Ascending aorta (tissue), 2 donors: ENCODE results near the gene DENND4B. TPM values are rescaled to one million over a fixed set of nuclear protein-coding genes. Genes with fewer than 3 reads are reported as not detected.
A peak's percentile ranks its signal among the peaks of the same experiment; 100 is the strongest.
"Not testable (repeated sequence)": the region's sequence is repeated elsewhere in the genome, so short reads cannot be mapped to it uniquely, and the experiment has no call there.

Experiments
- DNase-seq, 2 donors: peaks; one replicate each; pipeline ENCODE4 v3.0.0-alpha.2; 2019; ENCODE audit warnings: low spot score in 2 of 2
- H3K27ac ChIP-seq, 2 donors: fragments of 200-600 bp; sonication (generic); one replicate each; pipeline ENCODE4 v1.5.1; 2016 to 2017; ENCODE audit warnings: mild to moderate bottlenecking in 1 of 2
- H3K27me3 ChIP-seq: fragments of 200-600 bp; sonication (generic); one replicate; pipeline ENCODE4 v1.5.1; 2017
- H3K36me3 ChIP-seq, 2 donors: fragments of 200-600 bp; sonication (generic); one replicate each; pipeline ENCODE4 v1.5.1; 2016
- H3K4me1 ChIP-seq, 2 donors: fragments of 200-600 bp; sonication (generic); one replicate each; pipeline ENCODE4 v1.5.1; 2016 to 2017; ENCODE audit warnings: mild to moderate bottlenecking in 1 of 2
- H3K4me3 ChIP-seq, 2 donors: fragments of 200-600 bp; sonication (generic); one replicate each; pipeline ENCODE4 v1.5.1; 2016 to 2017; ENCODE audit warnings: mild to moderate bottlenecking in 1 of 2
- H3K9me3 ChIP-seq, 2 donors: fragments of 200-600 bp; sonication (generic); one replicate each; pipeline ENCODE4 v1.5.1; 2016
- CTCF ChIP-seq, 3 experiments: fragments of 200-600 bp in 2 of 3; fragments of 450-650 bp in 1 of 3; sonication (generic) in 2 of 3; IDR thresholded peaks; one replicate each; pipeline ENCODE4 v1.5.1; 2016 to 2019; ENCODE audit warnings: antibody characterized with exemption in 3 of 3, mild to moderate bottlenecking in 1 of 3, moderate library complexity in 1 of 3
- intact Hi-C: fragments of 100-400 bp; cut with DNase I; formaldehyde crosslinking; loops from one replicate; pipeline ENCODE4 v1.15.1; 2023
- total RNA-seq: library from RNA; depleted of rRNA; stranded (reverse); fragments of >200 nt; gene quantifications from one replicate; pipeline ENCODE4 v1.1.0, GENCODE V29; 2016

Gene DENND4B
- total RNA-seq, 1 donor from 2014 or later, result 80.0 TPM

- TF ChIP-seq CTCF (IDR thresholded peaks at IDR 0.05), result no peak
- Histone ChIP-seq H3K36me3 (no peaks in the 10 kb centered on the region), H3K4me3 (peak overlapping the region; percentile 72 to 86), H3K4me1 (peaks cover 6 to 28% of the 10 kb centered on the region in 2 donors), H3K27ac (peak overlapping the region; percentile 88 to 97), H3K27me3 (no peaks in the 10 kb centered on the region), H3K9me3 (no peaks in the 10 kb centered on the region)
- no peak for DNase-seq
- intact Hi-C loops, result loop anchor here (5.0 kb wide), 2 partner anchors 41 to 99 kb away; partner anchors contain the start of gene SLC39A1
Measured at GRCh38 chr1:153921080-153921802, 25.3 kb downstream of the DENND4B start.

GRCh38 chr1:153919876-153920852 is 26.4 kb downstream of the DENND4B start:
- Histone ChIP-seq H3K4me1 (peaks cover 6 to 28% of the 10 kb centered on the region in 2 donors), H3K4me3 (peak overlapping the region in 1 of 2 donors; percentile 86), H3K27me3 (no peaks in the 10 kb centered on the region), H3K36me3 (peaks cover 0 to 2% of the 10 kb centered on the region in 2 donors), H3K9me3 (no peaks in the 10 kb centered on the region), H3K27ac (peak overlapping the region in 1 of 2 donors; percentile 36)
- intact Hi-C loops, result loop anchor here (5.0 kb wide), 2 partner anchors 42 to 98 kb away; partner anchors contain the start of gene SLC39A1
- no peak for DNase-seq
- TF ChIP-seq CTCF (IDR thresholded peaks at IDR 0.05), result peak in 2 of 3 experiments; percentile 6 to 38

GRCh38 chr1:153916297-153916696 is 30.2 kb downstream of the DENND4B start:
- intact Hi-C loops, result no loop called here
- H3K36me3 ChIP-seq, result peaks cover 0 to 3% of the 10 kb centered on the region in 2 donors
- H3K27me3 ChIP-seq, result no peaks in the 10 kb centered on the region
- peaks cover 6 to 20% of the 10 kb centered on the region in 2 donors for H3K4me1 ChIP-seq
- H3K9me3 ChIP-seq, result no peaks in the 10 kb centered on the region
- no peak for TF ChIP-seq CTCF (IDR thresholded peaks at IDR 0.05)
- no peak overlapping the region for H3K27ac ChIP-seq
- no peak for DNase-seq
- H3K4me3 ChIP-seq, result no peak overlapping the region

- H3K27ac ChIP-seq, result no peak overlapping the region
- DNase-seq, result no peak
- intact Hi-C loops, result loop anchor here (5.0 kb wide), 1 partner anchor 50 kb away; no protein-coding TSS in a partner anchor
Measured at GRCh38 chr1:153912349-153912748, 34.2 kb downstream of the DENND4B start.

GRCh38 chr1:153910560-153910959 is 36.0 kb downstream of the DENND4B start:
- not testable (repeated sequence) for H3K4me1 ChIP-seq, H3K9me3 ChIP-seq, H3K27me3 ChIP-seq, H3K27ac ChIP-seq, DNase-seq, H3K4me3 ChIP-seq, H3K36me3 ChIP-seq
- intact Hi-C loops, result loop anchor here (5.0 kb wide), 1 partner anchor 48 kb away; no protein-coding TSS in a partner anchor

More at GRCh38 chr1:153912349-153912748, 34.2 kb downstream of the DENND4B start:
- no peak for TF ChIP-seq CTCF (IDR thresholded peaks at IDR 0.05)
- Histone ChIP-seq H3K27me3 (no peaks in the 10 kb centered on the region), H3K9me3 (no peaks in the 10 kb centered on the region), H3K4me3 (no peak overlapping the region), H3K36me3 (peaks cover 3 to 5% of the 10 kb centered on the region in 2 donors), H3K4me1 (no peaks in the 10 kb centered on the region)
